ENCODE measurements around the gene S100A14.
"Not testable (repeated sequence)": the region's sequence is repeated elsewhere in the genome, so short reads cannot be mapped to it uniquely, and the experiment has no call there.

S100A14 gene

GRCh38 chr1:153616144-153616916 is at the start of gene S100A14:
Gene S100A14 (minus strand): TSS chr1:153616325. CDS start chr1:153615858, 467 bp downstream.
- DNase-seq: no peak

GRCh38 chr1:153663211-153663610 is 47.1 kb upstream of the S100A14 start:
- no peak for DNase-seq

GRCh38 chr1:153662269-153662668 is 46.1 kb upstream of the S100A14 start:
- DNase-seq: no peak

- DNase-seq: no peak
These were observed 45.1 kb upstream of the S100A14 start for GRCh38 chr1:153661111-153661708.

GRCh38 chr1:153659656-153660055 is 43.5 kb upstream of the S100A14 start:
- DNase-seq: no peak

GRCh38 chr1:153659175-153659534 is 43.0 kb upstream of the S100A14 start:
- no peak for DNase-seq

- DNase-seq: peak; percentile 97
These were observed 42.5 kb upstream of the S100A14 start, which contains the start of gene SNAPIN for GRCh38 chr1:153658400-153659174. Gene SNAPIN (plus strand): TSS chr1:153658703. CDS start chr1:153658744, 41 bp downstream.

- DNase-seq: no peak
These were observed 39.2 kb upstream of the S100A14 start for GRCh38 chr1:153655333-153655732.

GRCh38 chr1:153652805-153653500 is 36.8 kb upstream of the S100A14 start:
- DNase-seq: no peak

GRCh38 chr1:153651771-153652170 is 35.6 kb upstream of the S100A14 start:
- DNase-seq: no peak

- peak; percentile 78 for DNase-seq
These were observed 33.7 kb upstream of the S100A14 start for GRCh38 chr1:153649863-153650235.

GRCh38 chr1:153649137-153649862 is 33.2 kb upstream of the S100A14 start:
- no peak for DNase-seq

- DNase-seq: no peak
These were observed 32.0 kb upstream of the S100A14 start for GRCh38 chr1:153648000-153648643.

- DNase-seq: no peak
These were observed 31.2 kb upstream of the S100A14 start for GRCh38 chr1:153647346-153647714.

- no peak for DNase-seq
These were observed 30.7 kb upstream of the S100A14 start for GRCh38 chr1:153646672-153647345.

GRCh38 chr1:153643816-153644215 is 27.7 kb upstream of the S100A14 start:
- no peak for DNase-seq

GRCh38 chr1:153643100-153643499 is 27.0 kb upstream of the S100A14 start:
- DNase-seq: no peak

GRCh38 chr1:153642161-153642560 is 26.0 kb upstream of the S100A14 start:
- no peak for DNase-seq

- no peak for DNase-seq
These were observed 24.7 kb upstream of the S100A14 start for GRCh38 chr1:153640861-153641260.

GRCh38 chr1:153640213-153640612 is 24.1 kb upstream of the S100A14 start:
- not testable (repeated sequence) for DNase-seq

GRCh38 chr1:153639280-153639679 is 23.2 kb upstream of the S100A14 start:
- no peak for DNase-seq

All from right hindlimb (tissue), 1 donor.